HepG2 (cell line): Measurements from ENCODE around the gene TCF7L2. TPM values are rescaled to one million over a fixed set of nuclear protein-coding genes. Genes with fewer than 3 reads are reported as not detected.

ENCODE experiments used
- ATAC-seq: fragments of 200-7000 bp; cut with Tn5 transposase; 3 replicates; pipeline ENCODE4 v1.9.1; 2020; ENCODE audit warnings: mild to moderate bottlenecking, moderate library complexity
- BruUV-seq: library from RNA; stranded (reverse); fragments of 400-500 nt; replicated peaks from 2 replicates; lab custom pipeline; 2021; lab: Mats Ljungman, UMichigan
- CTCF ChIA-PET: fragments of 300-600 bp; formaldehyde crosslinking; extraction: SDS; loops from one replicate; lab custom pipeline; 2021; ENCODE audit warnings: low total read pairs, inconsistent platforms, low intra/inter-chr PET ratio; lab: Yijun Ruan, JAX
- POLR2A ChIA-PET: fragments of 350-600 bp; sonication (Branson Sonifier 250); formaldehyde crosslinking; loops from one replicate; lab custom pipeline; 2020; ENCODE audit warnings: antibody characterized with exemption, inconsistent platforms; lab: Yijun Ruan, JAX
- DNase-seq: peaks from one replicate; pipeline ENCODE4 v3.0.0-alpha.2; 2015; ENCODE audit warnings: low spot score
- FAIRE-seq: peaks from 3 replicates; lab custom pipeline; 2011; peaks lifted over from hg19 to GRCh38; lab: Jason Lieb, UNC
- H2AFZ ChIP-seq: one replicate; pipeline ENCODE4 v1.6.1; 2011; ENCODE audit warnings: low read length, inconsistent platforms
- H3K27ac ChIP-seq: fragments of 300-600 bp; 3 replicates; pipeline ENCODE4 v1.8.0; 2011; ENCODE audit warnings: mixed run types, mild to moderate bottlenecking, mixed read lengths, low read length, inconsistent platforms; ENCODE audit not compliant: insufficient read depth; ENCODE audit errors: extremely low read length
- H3K27me3 ChIP-seq, 2 experiments: fragments of 200-600 bp in 1 of 2; 2 replicates in 1 of 2; 3 replicates in 1 of 2; pipeline versions ENCODE4 v1.6.0 to v1.8.0; 2011; ENCODE audit warnings: low read length in 2 of 2, mild to moderate bottlenecking in 2 of 2, moderate library complexity in 2 of 2, inconsistent platforms in 1 of 2; ENCODE audit not compliant: insufficient read depth in 2 of 2, control insufficient read depth in 1 of 2
- H3K36me3 ChIP-seq, 2 experiments: fragments of 200-600 bp in 1 of 2; replicated peaks in 1 of 2; 2 replicates in 1 of 2; 3 replicates in 1 of 2; pipeline versions ENCODE4 v1.5.1 to v1.8.0; 2011; ENCODE audit warnings: low read length in 2 of 2, inconsistent platforms in 1 of 2; ENCODE audit not compliant: insufficient read depth in 2 of 2, control insufficient read depth in 1 of 2
- H3K4me1 ChIP-seq: 2 replicates; pipeline ENCODE4 v1.5.1; 2012; ENCODE audit warnings: low read length, inconsistent platforms; ENCODE audit not compliant: insufficient read depth
- H3K4me2 ChIP-seq: 2 replicates; pipeline ENCODE4 v1.6.0; 2011; ENCODE audit warnings: low read depth, low read length, inconsistent platforms
- H3K4me3 ChIP-seq, 3 experiments: fragments of 200-600 bp in 1 of 3; sonication (generic), shearing (Covaris generic) in 1 of 3; replicated peaks in 1 of 3; 2 replicates each; pipeline ENCODE4 v1.5.1; 2011 to 2016; ENCODE audit warnings: low read length in 3 of 3, inconsistent platforms in 2 of 3, low read depth in 2 of 3, mild to moderate bottlenecking in 2 of 3, control low read depth in 1 of 3, mixed read lengths in 1 of 3; ENCODE audit not compliant: insufficient read depth in 1 of 3
- H3K79me2 ChIP-seq: one replicate; pipeline ENCODE4 v1.6.1; 2011; ENCODE audit warnings: low read length, inconsistent platforms; ENCODE audit not compliant: insufficient read depth
- H3K9ac ChIP-seq: 2 replicates; pipeline ENCODE4 v1.6.0; 2011; ENCODE audit warnings: mild to moderate bottlenecking, low read depth, low read length, inconsistent platforms; ENCODE audit not compliant: insufficient read depth
- H3K9me3 ChIP-seq: 2 replicates; pipeline ENCODE4 v1.5.1; 2012; ENCODE audit warnings: mild to moderate bottlenecking, low read length
- H4K20me1 ChIP-seq: 2 replicates; pipeline ENCODE4 v1.6.0; 2011; ENCODE audit warnings: inconsistent platforms, mild to moderate bottlenecking, low read length, moderate library complexity; ENCODE audit not compliant: insufficient read depth
- BHLHE40 ChIP-seq: IDR thresholded peaks from 2 replicates; pipeline ENCODE4 v1.6.1; 2011; ENCODE audit warnings: low read length, improper control_type of control experiment
- JARID2 ChIP-seq: sonication (generic); formaldehyde crosslinking; IDR thresholded peaks from 2 replicates; pipeline ENCODE4 v1.8.1; 2023; ENCODE audit warnings: missing genetic modification reagents, inconsistent platforms; ENCODE audit not compliant: insufficient replicate concordance
- MED13 ChIP-seq: sonication (generic); formaldehyde crosslinking; IDR thresholded peaks from 2 replicates; pipeline ENCODE4 v1.5.0; 2020; ENCODE audit warnings: missing genetic modification reagents
- MTF2 ChIP-seq: sonication (generic); formaldehyde crosslinking; IDR thresholded peaks from 2 replicates; pipeline ENCODE4 v1.5.0; 2020; ENCODE audit warnings: missing genetic modification reagents, borderline replicate concordance
- PAWR ChIP-seq: sonication (generic); formaldehyde crosslinking; IDR thresholded peaks from 2 replicates; pipeline ENCODE4 v1.4.0; 2020; ENCODE audit warnings: missing genetic modification reagents, mild to moderate bottlenecking, borderline replicate concordance
- RORA ChIP-seq: sonication (generic); formaldehyde crosslinking; IDR thresholded peaks from 2 replicates; pipeline ENCODE4 v1.5.0; 2020; ENCODE audit warnings: mild to moderate bottlenecking, missing genetic modification reagents, moderate library complexity
- TARDBP ChIP-seq: sonication (generic); formaldehyde crosslinking; IDR thresholded peaks from 2 replicates; pipeline ENCODE4 v1.8.0; 2022; ENCODE audit warnings: mild to moderate bottlenecking, missing genetic modification reagents
- ZNF616 ChIP-seq: sonication (generic); formaldehyde crosslinking; IDR thresholded peaks from 2 replicates; pipeline ENCODE4 v1.5.0; 2020; ENCODE audit warnings: low read depth, mild to moderate bottlenecking, missing genetic modification reagents
- ZNF780A ChIP-seq: sonication (generic); formaldehyde crosslinking; IDR thresholded peaks from 2 replicates; pipeline ENCODE4 v1.8.0; 2022; ENCODE audit warnings: mild to moderate bottlenecking, missing genetic modification reagents, moderate library complexity
- WGBS: methylation state at CpG from one replicate; pipeline ENCODE4 v1.1.6; 2017; ENCODE audit warnings: low lambda C conversion rate; 5-methylcytosine and 5-hydroxymethylcytosine counted together
- in situ Hi-C: cut with HindIII; loops from 2 replicates; pipeline ENCODE4 v1.10.0; 2017; ENCODE audit warnings: low pct_unique_long_range_greater_than_20kb; ENCODE audit not compliant: extremely low pct_ligation_motif_present
- intact Hi-C: fragments of 100-400 bp; cut with micrococcal nuclease; formaldehyde crosslinking; loops from one replicate; pipeline ENCODE4 v1.10.0; 2022; ENCODE audit not compliant: unreplicated experiment
- polyA plus RNA-seq, 8 experiments: library from polyadenylated mRNA; depleted of rRNA in 3 of 8; stranded (reverse) in 7 of 8; unstranded in 1 of 8; fragments of >200 nt; fragmentation: Illumina TruSeq in 4 of 8; extraction: Trizol in 4 of 8; gene quantifications; 2 replicates each; pipeline versions ENCODE4 v1.2.1 to v1.2.3, GENCODE V29; 2011 to 2016; ENCODE audit warnings: low read depth in 4 of 8, missing spikeins in 1 of 8, mixed read lengths in 1 of 8; ENCODE audit not compliant: insufficient read depth in 1 of 8
- total RNA-seq, 5 experiments: library from RNA; depleted of rRNA; stranded (reverse); fragments of >200 nt; fragmentation: Illumina TruSeq; extraction: Trizol; gene quantifications; 2 replicates each; pipeline ENCODE4 v1.2.3, GENCODE V29; 2016; ENCODE audit warnings: low read depth in 1 of 5
- TF ChIP-seq, protein P1 (sequence below): sonication (generic); formaldehyde crosslinking; IDR thresholded peaks from 2 replicates; pipeline ENCODE4 v1.4.0; 2020; ENCODE audit warnings: missing genetic modification reagents
- TF ChIP-seq, protein P2 (sequence below): sonication (generic); formaldehyde crosslinking; conservative IDR thresholded peaks from 2 replicates; pipeline ENCODE4 v1.8.0; 2022; ENCODE audit warnings: low read depth, missing genetic modification reagents
- TF ChIP-seq, protein P3 (sequence below): IDR thresholded peaks from 2 replicates; pipeline ENCODE4 v1.6.1; 2016; ENCODE audit warnings: control low read depth

Gene TCF7L2
- total and polyA plus RNA-seq, 2 of the 13 experiments (the other 11 are each of a cell fraction or from before 2014, with no cell fraction given) = 3.9 to 13.7 TPM

DNA sequence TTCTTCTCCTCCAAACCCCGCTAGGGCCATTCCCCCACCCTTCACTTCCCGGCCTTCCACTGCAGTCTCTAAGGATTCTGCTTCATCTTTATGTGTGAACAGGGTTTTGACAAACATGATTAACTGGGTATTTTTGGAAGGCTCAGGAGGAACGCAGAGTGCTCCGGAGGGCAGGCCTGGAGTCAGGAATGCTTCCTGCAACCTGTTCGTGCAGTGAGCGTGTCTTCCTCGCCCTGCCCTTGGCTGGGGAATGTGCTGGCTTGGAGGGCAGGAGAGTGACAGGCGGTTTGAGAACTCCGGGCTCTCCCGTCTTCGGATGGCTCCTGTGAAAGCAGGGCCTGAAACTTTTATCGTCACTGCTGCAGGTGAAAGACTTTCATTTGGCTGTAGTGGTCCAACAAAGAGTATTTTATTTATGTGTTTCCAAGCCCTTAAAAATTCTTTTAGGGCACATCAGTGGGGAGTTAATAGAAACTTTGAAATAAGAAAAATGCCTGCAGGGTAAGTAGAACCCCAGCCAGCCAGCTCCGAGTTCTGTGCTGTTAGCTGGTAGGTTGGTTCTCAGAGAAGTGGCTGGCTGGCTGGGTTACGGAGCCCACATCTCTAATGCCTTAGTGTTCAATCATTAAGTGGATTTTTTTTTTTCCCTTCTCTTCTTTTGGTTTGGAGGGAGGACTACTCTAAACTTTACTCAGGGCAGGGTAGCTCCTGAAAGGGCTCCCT, 51.0 kb downstream of the TCF7L2 start:
- peaks cover 97% of the 10 kb centered on the region for H4K20me1 ChIP-seq
- peaks cover 8 to 35% of the 10 kb centered on the region in 2 experiments; a peak in 4 of 5 replicates for H3K36me3 ChIP-seq
- no peaks in the 10 kb centered on the region for H3K9me3 ChIP-seq
- CTCF ChIA-PET = no interaction called here
- no peak overlapping the region for H2AFZ ChIP-seq
- in situ Hi-C loops = no loop called here
- no peak overlapping the region for H3K9ac ChIP-seq
- ATAC-seq = peak; percentile 17; the same call in 1 of the 3 replicates
- DNase-seq = no peak
- no peak overlapping the region for H3K4me2 ChIP-seq
- POLR2A ChIA-PET = no interaction called here
- FAIRE-seq = no peak
- TF ChIP-seq, protein P1, sequence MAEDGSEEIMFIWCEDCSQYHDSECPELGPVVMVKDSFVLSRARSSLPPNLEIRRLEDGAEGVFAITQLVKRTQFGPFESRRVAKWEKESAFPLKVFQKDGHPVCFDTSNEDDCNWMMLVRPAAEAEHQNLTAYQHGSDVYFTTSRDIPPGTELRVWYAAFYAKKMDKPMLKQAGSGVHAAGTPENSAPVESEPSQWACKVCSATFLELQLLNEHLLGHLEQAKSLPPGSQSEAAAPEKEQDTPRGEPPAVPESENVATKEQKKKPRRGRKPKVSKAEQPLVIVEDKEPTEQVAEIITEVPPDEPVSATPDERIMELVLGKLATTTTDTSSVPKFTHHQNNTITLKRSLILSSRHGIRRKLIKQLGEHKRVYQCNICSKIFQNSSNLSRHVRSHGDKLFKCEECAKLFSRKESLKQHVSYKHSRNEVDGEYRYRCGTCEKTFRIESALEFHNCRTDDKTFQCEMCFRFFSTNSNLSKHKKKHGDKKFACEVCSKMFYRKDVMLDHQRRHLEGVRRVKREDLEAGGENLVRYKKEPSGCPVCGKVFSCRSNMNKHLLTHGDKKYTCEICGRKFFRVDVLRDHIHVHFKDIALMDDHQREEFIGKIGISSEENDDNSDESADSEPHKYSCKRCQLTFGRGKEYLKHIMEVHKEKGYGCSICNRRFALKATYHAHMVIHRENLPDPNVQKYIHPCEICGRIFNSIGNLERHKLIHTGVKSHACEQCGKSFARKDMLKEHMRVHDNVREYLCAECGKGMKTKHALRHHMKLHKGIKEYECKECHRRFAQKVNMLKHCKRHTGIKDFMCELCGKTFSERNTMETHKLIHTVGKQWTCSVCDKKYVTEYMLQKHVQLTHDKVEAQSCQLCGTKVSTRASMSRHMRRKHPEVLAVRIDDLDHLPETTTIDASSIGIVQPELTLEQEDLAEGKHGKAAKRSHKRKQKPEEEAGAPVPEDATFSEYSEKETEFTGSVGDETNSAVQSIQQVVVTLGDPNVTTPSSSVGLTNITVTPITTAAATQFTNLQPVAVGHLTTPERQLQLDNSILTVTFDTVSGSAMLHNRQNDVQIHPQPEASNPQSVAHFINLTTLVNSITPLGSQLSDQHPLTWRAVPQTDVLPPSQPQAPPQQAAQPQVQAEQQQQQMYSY (CRISPR knock-in tag) = no peak
- TF ChIP-seq, protein P2, sequence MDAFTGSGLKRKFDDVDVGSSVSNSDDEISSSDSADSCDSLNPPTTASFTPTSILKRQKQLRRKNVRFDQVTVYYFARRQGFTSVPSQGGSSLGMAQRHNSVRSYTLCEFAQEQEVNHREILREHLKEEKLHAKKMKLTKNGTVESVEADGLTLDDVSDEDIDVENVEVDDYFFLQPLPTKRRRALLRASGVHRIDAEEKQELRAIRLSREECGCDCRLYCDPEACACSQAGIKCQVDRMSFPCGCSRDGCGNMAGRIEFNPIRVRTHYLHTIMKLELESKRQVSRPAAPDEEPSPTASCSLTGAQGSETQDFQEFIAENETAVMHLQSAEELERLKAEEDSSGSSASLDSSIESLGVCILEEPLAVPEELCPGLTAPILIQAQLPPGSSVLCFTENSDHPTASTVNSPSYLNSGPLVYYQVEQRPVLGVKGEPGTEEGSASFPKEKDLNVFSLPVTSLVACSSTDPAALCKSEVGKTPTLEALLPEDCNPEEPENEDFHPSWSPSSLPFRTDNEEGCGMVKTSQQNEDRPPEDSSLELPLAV (CRISPR knock-in tag) = no peak
- TF ChIP-seq ZNF780A (no peak), JARID2 (CRISPR knock-in tag) (no peak), PAWR (CRISPR knock-in tag) (no peak), RORA (CRISPR knock-in tag) (no peak), MED13 (CRISPR knock-in tag) (no peak), TARDBP (CRISPR knock-in tag) (no peak), BHLHE40 (no peak), ZNF616 (CRISPR knock-in tag) (no peak), MTF2 (CRISPR knock-in tag) (no peak)
- TF ChIP-seq, protein P3, sequence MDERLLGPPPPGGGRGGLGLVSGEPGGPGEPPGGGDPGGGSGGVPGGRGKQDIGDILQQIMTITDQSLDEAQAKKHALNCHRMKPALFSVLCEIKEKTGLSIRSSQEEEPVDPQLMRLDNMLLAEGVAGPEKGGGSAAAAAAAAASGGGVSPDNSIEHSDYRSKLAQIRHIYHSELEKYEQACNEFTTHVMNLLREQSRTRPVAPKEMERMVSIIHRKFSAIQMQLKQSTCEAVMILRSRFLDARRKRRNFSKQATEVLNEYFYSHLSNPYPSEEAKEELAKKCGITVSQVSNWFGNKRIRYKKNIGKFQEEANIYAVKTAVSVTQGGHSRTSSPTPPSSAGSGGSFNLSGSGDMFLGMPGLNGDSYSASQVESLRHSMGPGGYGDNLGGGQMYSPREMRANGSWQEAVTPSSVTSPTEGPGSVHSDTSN (CRISPR knock-in tag) = no peak
- peaks cover 97% of the 10 kb centered on the region for H3K79me2 ChIP-seq
- H3K27me3 ChIP-seq = no peaks in the 10 kb centered on the region
- no TSS peak for BruUV-seq
- no peak overlapping the region for H3K27ac ChIP-seq
- intact Hi-C loops = no loop called here
- 91% methylated on average over 14 of the region's 14 CpGs for WGBS
- H3K4me3 ChIP-seq = no peak overlapping the region
- H3K4me1 ChIP-seq = peaks cover 68% of the 10 kb centered on the region
